CD4-positive, alpha-beta T cell treated with Interleukin-17A for 4 hours (primary cell): Measurements from ENCODE around the gene SGIP1.
"Not testable (repeated sequence)": the region's sequence is repeated elsewhere in the genome, so short reads cannot be mapped to it uniquely, and the experiment has no call there.

Experiments used
- DNase-seq: peaks from one replicate; pipeline ENCODE4 v3.0.0-alpha.2; 2020; ENCODE audit warnings: mixed read lengths

The SGIP1 gene

DNA sequence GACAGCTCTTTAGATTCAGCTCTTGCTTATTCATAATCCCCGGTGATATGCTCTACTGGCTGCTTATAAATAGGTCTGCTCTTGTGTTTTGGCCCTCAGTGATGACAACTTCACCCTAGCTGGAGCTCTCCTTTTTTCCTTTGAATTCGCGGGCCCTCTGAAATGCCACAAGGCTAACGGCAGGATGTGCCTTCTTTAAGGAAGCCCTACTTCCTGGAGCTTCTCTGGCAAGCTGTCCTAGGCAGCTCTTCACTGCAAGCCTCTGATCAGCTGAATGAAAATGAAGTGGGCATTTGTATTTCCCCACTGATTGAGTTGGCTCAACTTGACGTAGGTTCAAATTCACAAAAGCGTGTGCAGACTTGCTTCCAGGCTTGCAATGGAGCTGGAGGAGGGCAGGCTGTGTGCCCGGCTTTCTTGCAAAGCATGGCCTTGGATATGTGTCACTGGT, 22.2 kb downstream of the SGIP1 start:
- no peak for DNase-seq

DNA sequence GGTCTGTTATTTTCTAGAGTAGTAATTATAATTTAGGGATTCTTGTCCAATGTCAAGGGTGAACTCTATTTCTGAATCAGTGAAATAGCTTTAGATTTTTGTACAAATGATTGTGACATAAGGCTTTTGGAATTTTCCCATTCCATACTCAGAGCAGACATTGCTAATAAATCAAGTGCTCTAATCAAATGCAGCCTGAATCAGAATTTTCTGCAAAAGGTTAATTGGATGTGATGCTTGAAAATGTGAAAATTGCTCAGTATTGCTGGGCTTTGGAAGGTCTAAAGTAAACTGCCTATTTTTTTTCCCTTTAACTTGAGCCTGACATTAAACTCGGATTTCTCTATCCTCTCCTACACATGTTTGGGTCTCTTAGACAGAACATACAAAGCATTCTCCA, 23.2 kb downstream of the SGIP1 start:
- DNase-seq, result no peak

DNA sequence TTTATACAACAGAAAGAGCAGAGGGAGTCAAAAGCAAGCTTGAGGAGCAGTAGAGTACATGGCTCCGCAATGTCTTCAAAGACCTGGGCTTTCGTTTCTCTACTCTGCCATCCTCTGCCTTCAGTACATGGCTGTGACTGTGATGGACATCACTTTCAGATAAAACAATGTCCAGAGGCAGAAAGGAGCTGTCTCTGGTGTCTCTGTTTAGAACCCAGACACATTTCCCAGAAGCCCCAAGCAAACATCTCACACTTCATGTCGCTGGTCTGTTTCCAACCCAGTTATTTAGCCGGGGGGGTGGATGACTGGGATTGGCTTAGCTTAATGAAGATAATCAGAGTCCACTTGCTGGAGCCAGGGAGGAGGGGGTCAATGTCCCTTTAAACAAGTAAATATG, 25.6 kb downstream of the SGIP1 start:
- DNase-seq, result no peak

DNA sequence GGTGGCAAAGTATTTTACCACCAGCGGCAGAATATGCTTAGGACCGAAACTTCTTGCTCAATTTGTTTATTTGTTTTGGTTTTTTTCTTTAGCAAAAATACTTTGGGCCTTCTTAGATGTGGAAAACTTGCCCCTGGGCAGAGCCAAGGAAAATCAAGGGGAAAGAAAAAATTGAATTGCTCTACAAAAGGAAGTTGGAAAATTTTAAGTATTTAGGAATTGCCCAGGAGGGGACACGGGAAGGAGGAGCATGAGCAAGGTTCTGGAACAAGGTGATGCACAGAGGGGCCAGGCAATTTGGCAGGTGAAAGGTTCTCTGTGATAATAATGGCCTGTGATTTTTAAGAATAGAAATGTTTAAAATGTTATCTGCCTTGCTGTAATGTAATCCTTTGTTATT, 28.6 kb downstream of the SGIP1 start:
- no peak for DNase-seq

DNA sequence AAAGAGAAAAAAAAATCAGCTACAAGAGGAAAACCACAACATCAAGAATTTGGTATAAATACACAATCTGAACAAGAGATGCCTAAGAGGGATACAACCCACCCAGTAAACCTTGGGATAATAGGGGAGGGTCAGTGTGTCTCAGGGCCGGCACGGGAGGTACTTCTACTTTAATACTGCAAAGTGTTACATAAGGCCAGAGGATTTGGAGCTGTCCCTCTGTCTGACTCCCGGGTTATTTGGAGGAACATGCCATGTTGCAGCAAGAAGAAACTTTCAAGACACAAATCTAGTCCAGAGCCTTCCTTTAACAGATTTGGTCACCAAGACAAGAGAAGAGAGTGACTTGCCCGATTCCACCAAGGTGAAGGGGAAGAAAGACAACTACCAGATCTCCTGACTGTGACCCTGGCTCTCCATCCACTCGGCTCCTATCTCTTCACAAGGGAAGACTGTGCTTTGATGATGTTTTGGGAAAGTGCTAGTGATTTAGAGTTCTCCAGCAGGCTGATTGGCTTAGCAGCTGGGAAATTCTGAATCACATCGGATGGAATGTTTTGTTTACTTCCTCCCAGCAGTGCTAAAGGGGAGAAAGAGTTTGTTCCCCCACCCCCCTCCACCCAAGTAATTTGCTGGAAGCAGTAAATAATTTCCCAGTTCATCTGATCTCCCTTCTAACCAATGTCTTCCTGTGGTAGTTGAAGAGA, 29.3 kb downstream of the SGIP1 start:
- no peak for DNase-seq

DNA sequence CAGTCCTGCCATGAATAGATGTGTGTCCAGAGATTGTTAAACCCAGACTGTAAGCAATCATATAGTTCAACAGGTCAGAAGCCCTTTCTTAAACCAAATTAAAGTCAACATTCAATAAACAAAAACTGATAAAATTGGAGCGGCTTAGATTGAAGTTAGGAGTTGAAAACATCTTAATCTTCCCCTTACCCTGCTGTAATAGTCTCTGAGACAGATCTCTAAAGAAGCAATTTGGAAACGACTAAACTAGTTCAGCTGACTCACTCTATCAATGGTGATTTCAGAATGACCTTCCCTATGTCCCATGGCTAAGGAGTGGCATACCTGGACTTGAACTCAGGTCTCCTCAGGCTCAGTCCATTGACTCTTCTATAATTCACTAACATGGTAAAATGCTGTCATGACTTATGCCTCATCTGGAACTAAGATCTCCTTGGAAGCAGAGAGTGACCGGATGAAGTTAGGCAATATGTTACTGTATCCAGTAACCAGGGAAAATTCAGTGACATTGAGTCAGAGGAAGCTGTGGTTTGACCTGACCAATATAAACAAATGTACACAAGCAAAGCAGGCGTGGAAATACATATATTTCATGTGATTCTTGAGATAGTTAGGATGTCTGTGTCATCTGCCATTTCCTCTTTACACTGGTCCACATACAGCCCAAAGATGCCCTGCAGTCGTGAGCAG, 30.1 kb downstream of the SGIP1 start:
- DNase-seq, result no peak

DNA sequence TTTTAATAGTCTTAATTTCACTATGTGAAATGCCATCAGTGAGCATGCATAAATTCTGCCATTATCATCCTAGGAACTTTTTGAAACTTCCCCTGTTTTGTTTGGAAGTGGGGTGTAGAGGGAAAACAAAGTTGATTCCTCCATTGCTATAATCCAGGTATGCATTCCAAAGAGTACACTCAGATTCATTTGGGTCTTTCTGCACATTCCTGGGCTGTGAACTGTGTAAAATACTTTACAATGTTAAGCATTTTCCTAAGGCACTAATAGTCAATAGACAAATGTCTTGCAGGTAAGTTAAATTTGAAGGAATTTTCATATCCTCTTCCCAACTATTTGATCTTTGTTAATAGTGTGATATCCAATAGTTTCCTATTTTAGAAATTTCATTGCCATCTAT, 36.2 kb downstream of the SGIP1 start:
- no peak for DNase-seq

DNA sequence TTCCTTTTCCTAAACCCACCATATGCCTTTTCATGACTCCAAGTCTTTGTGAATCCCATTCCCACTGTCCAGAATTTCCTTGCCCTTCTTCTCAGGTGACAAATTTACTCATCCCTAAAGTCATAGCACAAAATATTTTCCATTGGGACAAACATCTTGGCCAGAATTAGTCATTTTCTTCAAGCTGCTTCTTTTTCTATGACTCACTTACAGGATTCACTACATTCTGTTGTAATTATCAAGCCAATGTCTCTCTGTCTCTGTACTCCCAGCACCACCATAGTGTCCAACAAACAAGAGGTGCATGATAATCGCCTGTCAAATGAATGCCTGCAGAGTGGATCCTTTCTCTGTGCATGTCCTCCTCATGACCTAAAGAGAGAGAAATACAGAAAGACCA, 37.8 kb downstream of the SGIP1 start:
- no peak for DNase-seq

DNA sequence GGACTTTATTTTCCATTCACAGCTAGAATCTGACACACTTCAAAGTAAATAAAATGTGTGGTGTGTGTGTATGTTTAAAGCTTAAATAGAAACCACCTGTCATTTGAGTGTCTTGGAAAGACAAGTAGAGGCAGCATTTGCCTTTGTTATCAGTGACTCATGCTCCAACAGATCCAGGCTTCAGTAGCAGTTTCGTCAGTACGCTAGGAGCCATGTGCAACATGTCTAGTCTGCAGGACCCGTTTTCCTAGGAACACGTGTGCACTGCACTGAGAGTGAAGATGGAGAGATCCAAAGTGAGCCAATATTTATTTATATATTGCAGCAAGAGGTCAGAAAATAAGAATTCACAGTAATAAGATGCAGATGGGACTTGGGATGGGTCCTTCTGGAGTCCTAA, 41.8 kb downstream of the SGIP1 start:
- no peak for DNase-seq

DNA sequence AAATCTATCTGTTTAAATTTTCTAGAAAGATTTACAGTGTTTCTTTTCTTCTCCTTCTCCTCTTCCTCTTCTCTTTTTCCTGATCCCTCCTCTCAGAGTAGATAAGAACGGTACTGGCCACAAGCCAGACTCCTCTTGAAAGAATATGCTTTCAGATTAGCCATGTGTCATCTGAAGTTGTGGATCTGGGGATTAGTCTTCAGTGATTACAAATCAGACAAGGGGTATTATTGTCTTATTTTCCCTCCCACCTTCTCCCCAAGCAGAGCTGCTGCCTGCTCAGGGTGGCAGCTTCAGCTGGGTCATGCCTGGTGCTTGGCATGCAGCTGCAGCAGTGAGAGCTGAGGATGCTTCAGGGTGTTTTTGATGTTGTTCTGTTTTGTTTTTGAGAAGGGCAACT, 42.7 kb downstream of the SGIP1 start:
- DNase-seq, result no peak

DNA sequence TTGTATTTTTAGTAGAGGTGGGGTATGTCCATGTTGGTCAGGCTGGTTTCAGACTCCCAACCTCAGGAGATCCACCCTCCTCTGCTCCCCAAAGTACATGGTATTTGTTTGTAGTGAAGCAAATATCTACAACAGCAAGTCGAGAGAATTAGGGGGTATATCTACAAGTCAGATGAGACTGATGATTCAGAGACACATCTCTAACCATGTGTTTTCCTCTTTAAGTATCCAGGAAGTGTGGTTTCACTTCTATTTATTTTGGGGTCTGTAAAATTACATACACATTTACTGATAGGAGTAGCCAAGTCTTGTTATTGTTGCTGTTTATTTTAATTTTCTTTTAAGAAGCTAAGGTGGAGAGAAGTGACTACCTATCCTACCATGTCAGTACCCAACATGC, 44.9 kb downstream of the SGIP1 start:
- DNase-seq, result no peak

DNA sequence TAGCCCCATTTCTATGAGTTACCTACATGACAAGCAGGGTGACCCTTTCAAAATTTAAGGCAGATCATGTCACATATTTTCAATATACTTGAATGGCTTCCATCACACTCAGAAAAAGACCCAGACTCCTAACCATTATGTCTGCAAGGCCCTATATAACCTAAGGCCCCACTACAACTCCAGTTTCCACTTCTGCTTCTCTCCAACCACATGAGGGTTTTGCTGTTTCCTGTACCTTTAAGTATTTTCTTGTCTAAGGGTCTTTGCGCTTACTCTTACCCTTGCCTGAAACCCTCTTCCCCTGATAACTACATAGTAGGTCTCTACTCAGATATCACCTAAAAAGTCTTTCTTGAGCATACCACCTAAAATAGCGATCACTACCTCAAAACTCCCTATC, 46.1 kb downstream of the SGIP1 start:
- DNase-seq, result no peak

DNA sequence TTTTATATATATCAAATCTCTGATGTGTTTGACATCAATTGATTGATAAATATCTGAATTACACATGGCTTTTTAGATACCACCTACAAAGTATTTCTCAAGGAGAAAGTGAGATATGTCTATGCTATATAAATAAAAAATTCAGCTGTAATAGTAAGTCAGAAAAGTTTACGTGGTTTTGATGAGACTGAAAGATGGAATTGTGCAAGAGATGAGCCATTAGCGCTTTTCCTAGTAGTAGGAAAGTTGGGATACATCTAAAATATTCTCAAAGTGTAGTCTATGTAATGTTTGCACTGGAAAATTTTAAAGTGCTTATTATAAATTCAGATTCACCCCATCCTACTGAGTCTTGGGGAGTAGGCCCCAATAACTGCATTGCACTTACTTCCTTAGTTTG, 49.1 kb downstream of the SGIP1 start:
- DNase-seq, result no peak

DNA sequence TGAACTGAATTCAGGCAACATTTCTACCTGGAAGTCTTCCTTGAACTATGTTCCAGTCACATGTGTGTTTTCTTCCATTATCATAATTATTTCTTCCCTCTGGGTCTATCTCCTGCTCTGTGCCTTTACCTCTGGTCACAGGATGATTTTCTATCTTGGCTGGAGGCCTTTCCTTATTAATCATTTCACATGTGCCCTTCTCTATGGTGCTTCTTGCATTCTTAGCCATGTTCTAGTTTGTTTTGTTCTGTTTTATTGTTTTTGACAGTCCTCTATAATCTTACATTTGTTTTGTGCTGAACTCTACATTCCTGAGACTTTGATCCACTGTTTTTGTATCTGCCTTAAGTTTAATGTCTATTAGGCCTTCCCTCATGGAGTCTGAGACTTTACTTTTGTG, 51.0 kb downstream of the SGIP1 start:
- DNase-seq, result no peak

DNA sequence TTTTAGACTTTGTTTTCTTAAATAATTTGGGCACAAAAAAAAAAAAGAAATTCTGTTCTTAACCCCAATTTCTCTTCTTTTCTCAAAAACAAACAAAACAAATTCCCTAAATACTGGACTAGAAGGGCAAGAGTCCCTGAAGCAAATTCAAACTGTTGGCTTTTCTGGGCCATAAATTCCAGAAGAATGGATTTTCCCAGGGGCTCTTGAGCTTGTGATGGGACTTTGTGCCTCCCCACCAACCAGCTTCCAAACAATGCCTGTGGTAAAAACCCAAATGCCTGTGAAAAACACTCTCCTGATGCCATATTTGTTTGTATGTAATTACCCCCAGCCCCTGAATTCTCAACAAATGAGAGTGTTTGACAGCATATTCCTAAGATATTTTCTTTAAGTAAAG, 55.4 kb downstream of the SGIP1 start:
- no peak for DNase-seq

DNA sequence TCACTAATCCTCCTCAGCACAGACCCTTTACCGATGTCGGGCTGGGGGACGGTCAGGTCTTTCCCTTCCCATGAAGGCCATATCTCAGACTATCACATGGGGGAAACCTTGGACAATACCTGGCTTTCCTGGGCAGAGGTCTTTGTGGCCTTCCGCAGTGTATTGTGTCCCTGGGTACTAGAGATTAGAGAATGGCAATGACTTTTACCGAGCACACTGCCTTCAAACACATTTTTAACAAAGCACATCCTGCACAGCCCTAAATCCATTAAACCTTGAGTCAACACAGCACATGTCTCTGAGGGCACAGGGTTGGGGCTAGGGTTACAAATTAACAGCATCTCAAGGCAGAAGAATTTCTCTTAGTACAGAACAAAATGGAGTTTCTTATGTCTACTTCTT, 58.2 kb downstream of the SGIP1 start:
- not testable (repeated sequence) for DNase-seq

DNA sequence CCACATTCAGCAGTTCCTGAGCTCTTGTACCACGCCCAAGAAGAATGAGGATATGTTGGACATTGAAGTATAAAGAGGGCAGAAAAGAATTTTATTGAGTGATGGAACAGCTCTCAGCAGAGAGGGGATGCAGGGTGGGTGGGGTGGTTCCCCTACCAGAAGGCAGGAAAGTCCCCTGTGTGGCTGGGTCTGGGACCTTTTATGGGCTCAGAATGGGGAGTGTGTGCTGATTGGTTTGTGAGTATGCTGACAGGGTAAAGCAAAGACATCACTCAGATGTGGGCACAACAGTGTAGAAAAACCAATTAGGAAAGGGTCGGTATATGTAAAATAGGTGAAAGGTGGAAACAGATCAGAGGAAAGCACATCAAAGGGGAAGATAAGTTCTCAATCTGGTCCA, 62.2 kb downstream of the SGIP1 start:
- no peak for DNase-seq

DNA sequence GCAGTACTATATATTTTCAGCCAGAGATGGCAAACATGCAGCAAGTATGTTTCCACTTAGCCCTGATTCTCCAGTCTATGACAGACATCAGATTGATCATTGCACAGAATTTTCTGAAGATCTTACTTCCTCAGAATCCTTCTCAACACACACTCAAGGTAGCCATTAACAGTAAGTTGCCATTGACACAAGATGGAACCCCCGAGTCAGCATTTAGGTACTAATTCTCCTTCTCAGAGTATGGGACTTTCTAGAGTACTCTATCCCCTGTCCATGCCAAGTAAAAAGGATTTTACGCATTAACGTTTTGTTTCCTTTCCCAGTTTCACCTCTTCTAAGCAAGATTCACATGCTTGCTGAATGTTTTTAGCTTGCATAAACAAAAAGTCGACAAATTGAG, 63.5 kb downstream of the SGIP1 start:
- DNase-seq, result no peak

DNA sequence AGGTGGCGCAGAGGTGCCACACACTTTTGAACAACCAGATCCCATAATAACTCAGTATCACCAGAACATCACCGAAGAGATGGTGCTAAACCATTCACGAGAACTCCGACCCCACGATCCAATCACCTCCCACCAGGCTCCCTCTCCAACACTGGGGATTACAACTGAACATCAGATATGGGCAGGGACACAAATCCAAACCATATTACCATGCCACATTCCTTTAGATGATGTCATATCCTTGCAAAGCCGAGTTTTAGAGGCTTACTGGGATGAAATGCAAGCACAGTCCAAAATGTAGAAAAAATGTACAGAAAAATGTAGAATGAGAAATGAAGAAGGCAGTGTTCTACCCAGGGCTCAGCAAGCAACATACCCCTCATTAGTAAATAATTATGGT, 64.7 kb downstream of the SGIP1 start:
- no peak for DNase-seq

DNA sequence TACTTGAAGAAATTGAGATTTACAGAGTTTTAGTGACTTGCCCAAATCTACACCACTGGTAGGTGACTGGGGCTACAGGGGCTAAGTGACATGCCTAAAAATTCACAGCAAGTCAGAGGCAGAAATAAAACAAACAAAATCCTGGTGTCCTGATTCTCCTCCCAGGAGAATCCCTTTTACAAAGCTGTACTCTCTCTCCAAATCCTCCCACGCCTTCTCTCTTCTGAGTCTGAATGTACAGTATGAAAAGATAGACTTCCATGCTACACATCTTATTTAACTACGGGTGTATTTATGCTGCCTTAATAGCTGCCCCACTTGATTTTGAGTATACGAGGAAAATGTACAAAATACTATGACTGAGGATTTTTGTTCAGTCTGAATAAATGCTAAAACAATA, 65.4 kb downstream of the SGIP1 start:
- DNase-seq, result no peak

DNA sequence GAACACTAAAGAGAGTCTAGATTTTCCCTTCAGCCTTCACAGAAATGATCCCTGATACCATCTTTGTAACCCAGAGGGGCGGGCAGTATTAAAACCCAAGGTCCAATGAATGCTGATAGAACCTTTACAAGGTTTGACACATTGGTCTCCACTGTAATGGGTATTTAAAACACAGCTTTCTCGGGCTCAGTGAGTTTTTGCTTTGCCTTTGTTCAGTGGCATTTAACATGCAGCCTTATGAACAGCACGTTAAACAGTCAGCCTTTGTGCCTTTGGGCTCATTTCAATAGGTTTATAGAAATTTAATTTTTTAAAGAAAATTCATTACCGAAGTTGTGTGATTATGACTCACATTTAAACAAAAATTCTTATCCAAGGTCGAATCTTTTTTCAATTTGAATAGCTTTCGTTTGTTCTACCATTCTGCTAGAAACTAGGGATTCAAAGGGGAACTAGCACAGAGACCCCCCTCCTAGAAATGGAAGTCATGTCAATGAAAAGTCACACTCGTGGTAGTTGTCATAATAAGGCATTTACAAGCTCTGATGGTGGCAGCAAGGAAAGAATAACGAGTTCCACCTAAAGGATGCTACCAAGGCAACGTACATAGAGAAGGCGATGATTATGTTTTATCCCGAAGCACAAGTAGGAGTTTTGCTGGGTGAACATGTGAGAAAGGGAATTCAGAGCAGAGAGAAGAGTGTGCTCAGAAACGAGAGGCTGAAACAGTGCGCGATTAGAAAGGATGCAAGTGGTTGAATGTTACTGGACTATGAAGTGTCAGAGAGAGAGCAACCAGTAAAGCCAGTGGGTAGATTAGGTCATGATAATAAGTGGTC, 66.2 kb downstream of the SGIP1 start:
- DNase-seq, result no peak

DNA sequence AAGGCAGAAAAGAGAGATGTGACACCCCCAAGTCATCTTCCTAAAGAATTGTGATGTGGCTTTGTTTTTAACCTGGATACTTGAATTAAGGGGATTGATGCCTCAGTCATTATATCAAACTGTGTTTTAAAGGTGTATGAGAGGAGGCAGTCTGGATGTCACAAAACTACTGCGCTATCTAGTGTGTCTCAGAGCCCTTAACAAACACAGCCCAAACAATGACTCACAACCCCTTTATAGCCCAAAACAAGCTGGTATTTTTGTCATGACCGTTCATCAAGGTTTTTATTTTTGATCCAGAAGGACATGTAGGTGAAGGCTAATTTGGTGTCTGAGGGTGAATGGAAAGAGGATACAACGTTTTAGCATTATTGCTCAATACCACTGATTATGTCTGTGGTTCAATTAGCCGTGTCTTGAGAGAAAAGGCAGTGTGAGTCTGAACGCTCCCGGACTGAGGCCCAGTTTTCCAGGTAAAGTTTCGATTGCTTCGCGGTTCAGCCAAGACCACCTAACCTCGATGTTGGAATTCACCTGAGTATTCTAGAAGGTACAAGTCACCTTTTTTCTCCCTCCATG, 71.6 kb downstream of the SGIP1 start:
- DNase-seq, result no peak

DNA sequence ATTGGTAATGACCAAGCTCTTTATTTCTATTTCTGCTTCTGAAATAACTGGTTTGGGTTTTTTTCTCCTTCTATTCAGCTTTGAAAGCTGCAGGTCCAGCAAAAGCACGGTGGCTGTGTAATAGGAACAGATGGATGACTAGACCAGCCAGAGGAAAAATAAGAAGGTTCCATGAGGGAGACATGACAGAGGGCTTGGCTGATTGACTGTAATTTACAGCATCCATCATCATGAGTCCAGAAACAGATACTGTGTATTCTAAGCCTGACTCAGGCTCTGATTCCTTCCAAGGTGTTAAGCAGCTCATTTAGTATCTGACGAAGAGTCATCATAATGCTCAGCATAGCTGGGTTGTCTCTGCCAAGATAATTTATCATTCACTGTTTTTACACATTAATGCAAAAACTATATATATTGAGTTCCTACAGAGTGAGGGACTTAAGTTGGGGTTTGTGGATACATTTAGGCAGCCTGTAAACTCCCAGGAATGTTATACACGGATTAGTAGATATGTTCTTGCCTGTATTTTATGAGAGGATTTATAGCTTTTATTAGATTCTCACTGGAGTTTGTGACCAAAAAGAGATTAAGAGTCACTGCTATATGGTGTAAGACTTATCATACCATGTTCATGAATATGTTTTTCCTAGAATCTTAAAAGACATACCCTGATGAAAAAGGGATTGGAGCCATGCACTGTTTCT, 72.6 kb downstream of the SGIP1 start:
- DNase-seq, result no peak
